ENCODE measurements around the gene WDR90.

DNA sequence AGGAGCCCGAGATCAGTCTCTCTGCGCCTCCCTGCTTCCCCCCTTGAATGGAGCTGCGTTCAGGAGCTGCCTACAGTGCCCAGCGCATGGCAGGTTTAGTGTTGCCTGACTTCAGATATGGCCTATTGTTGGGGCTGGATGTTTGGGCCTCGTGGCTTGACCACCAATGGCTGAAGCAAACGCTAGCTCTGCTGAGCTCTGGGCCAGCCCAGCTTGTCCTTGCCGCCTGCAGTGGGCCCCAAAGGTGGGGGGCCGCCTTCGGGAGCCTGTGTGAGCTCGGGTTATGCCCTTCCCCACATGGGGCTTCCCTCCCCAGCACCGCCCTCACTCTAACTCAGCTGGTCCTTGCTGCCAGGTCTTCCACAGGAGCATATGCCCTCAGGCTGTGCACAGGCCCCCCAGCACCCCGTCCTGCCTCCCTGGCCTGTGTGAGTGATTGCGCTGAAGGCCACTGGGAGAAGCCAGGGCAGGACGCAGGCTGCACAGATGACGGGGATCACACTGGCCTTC is 11.1 kb upstream of the WDR90 start:
- TF ChIP-seq CTCF (IDR thresholded peaks at IDR 0.05) (no peak), POLR2A (IDR thresholded peaks at IDR 0.05) (no peak)

All from body of pancreas (tissue), 4 donors.